ENCODE data around the gene OR51B6. TPM values are rescaled to one million over a fixed set of nuclear protein-coding genes. Genes with fewer than 3 reads are reported as not detected.
"Not testable (repeated sequence)": the region's sequence is repeated elsewhere in the genome, so short reads cannot be mapped to it uniquely, and the experiment has no call there.

OR51B6 gene
- total RNA-seq, 4 donors from 2014 or later = not detected

DNA sequence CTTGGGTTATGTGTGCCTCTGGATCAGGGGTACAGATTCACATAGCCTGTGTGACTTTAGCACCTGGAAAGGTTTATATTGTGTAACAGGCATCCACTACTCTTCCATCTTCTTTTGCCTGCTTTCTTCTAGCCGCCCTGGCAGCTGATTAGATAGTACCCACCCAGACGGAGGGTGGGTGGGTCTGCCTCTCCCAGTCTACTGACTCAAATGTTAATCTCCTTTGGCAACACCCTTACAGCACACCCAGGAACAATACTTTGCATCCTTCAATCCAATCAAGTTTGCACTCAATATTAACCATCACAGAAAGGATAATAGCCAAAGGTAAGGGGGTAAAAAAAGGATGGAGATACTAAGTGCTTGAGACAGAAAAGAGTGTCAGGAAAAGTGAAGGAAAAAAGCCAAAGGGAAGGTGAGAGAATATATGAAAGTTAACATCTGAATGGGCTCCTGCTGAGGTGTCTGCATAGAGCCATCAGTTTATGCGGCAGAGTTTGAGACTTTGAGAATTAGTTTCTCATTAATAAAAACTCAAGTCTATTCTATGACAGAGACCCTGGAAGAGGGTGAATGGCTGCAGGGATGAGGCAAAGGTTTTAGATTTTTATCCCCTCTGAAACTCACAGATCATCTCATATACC, 2.6 kb upstream of the OR51B6 start:
- TF ChIP-seq, protein P1, sequence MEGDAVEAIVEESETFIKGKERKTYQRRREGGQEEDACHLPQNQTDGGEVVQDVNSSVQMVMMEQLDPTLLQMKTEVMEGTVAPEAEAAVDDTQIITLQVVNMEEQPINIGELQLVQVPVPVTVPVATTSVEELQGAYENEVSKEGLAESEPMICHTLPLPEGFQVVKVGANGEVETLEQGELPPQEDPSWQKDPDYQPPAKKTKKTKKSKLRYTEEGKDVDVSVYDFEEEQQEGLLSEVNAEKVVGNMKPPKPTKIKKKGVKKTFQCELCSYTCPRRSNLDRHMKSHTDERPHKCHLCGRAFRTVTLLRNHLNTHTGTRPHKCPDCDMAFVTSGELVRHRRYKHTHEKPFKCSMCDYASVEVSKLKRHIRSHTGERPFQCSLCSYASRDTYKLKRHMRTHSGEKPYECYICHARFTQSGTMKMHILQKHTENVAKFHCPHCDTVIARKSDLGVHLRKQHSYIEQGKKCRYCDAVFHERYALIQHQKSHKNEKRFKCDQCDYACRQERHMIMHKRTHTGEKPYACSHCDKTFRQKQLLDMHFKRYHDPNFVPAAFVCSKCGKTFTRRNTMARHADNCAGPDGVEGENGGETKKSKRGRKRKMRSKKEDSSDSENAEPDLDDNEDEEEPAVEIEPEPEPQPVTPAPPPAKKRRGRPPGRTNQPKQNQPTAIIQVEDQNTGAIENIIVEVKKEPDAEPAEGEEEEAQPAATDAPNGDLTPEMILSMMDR (IDR thresholded peaks at IDR 0.05) = no peak
- TF ChIP-seq POLR2A (IDR thresholded peaks at IDR 0.05) = no peak
- Histone ChIP-seq H3K4me1 (no peaks in the 10 kb centered on the region), H3K9me3 (no peaks in the 10 kb centered on the region), H3K36me3 (no peaks in the 10 kb centered on the region), H3K27ac (no peak overlapping the region), H3K4me3 (replicated peaks in 1 of 3) (no peak overlapping the region), H3K27me3 (no peaks in the 10 kb centered on the region)
- 34 to 37% methylated on average over 3 of the region's 3 CpGs for WGBS, 2 donors
- intact Hi-C loops (cut with DNase I) = no loop called here
- DNase-seq = no peak

DNA sequence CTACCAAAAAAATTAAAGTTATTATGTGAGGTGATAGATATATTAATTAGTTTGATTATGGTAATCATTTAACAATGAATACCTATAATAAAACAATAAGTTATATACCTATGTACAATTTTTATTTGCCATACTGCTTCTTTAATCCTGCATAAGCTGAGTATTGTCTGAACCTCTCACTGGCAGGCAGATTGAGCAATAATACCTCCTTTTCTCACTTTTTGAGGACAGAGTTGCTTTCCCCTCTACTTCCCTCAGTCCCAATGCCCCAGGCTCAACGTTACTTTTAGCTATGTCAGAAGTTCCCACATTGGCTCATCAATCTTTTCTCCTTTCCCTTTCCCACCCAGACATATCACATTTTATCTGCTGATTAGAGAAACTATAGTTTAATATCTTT, 1.8 kb upstream of the OR51B6 start:
- no peak for TF ChIP-seq POLR2A (IDR thresholded peaks at IDR 0.05)
- TF ChIP-seq, protein P1 (IDR thresholded peaks at IDR 0.05) = no peak
- no peaks in the 10 kb centered on the region for H3K4me1 ChIP-seq
- H3K9me3 ChIP-seq = no peaks in the 10 kb centered on the region
- no peaks in the 10 kb centered on the region for H3K36me3 ChIP-seq
- H3K27me3 ChIP-seq = no peaks in the 10 kb centered on the region
- 49 to 53% methylated on average over 1 of the region's 1 CpG for WGBS, 2 donors
- DNase-seq = no peak
- no peak overlapping the region for H3K4me3 ChIP-seq (replicated peaks in 1 of 3)
- H3K27ac ChIP-seq = no peak overlapping the region
- intact Hi-C loops (cut with DNase I) = no loop called here

DNA sequence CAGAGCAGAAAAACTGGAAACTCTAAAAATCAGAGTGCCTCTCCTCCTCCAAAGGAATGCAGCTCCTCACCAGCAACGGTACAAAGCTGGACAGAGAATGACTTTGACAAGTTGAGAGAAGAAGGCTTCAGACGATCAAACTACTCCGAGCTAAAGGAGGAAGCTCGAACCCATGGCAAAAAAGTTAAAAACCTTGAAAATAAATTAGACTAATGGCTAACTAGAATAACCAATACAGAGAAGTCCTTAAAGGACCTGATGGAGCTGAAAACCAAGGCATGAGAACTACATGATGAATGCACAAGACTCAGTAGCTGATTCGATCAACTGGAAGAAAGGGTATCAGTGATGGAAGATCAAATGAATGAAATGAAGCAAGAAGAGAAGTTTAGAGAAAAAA, 4.7 kb downstream of the OR51B6 start:
- WGBS, 2 donors = 83 to 88% methylated on average over 5 of the region's 5 CpGs
- DNase-seq; H3K9me3 ChIP-seq; H3K36me3 ChIP-seq; H3K27me3 ChIP-seq; intact Hi-C loops (cut with DNase I); H3K4me3 ChIP-seq (replicated peaks in 1 of 3); H3K27ac ChIP-seq; H3K4me1 ChIP-seq: not testable (repeated sequence)

DNA sequence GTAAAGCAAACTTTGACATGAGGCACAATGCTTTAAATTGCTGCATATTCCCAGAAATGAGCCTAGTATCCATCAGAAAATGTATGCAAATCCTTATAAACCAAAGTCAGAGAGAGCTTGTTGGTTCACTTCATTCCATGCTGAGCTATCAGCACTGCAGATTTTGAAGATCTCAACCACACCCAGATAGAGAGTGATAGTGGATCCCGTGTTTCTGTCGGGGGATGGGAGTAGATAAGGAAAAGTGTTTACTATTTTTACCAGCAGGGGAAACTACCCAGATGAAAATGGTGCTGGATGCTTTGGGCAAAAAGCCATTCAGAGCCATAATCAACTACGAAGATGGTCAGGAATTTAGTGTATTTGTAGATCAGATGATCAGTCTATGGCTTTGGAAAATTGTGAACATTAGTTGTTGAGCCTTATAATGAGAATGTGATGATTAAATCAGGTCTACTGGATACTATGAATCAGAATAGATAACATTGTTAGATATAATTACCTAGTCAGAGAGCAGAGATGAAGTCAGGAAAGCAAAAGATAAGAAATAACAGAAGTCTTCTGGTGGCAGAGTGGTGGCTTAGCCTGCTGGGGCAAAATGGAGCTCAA, 10.8 kb downstream of the OR51B6 start:
- no peak for DNase-seq
- WGBS, 2 donors = 53 to 64% methylated on average over 3 of the region's 3 CpGs
- Histone ChIP-seq H3K4me3 (replicated peaks in 1 of 3) (no peak overlapping the region), H3K4me1 (no peaks in the 10 kb centered on the region), H3K27me3 (no peaks in the 10 kb centered on the region), H3K9me3 (no peaks in the 10 kb centered on the region), H3K27ac (no peak overlapping the region), H3K36me3 (no peaks in the 10 kb centered on the region)
- intact Hi-C loops (cut with DNase I) = no loop called here
- TF ChIP-seq, protein P1 (IDR thresholded peaks at IDR 0.05) = no peak
- TF ChIP-seq POLR2A (IDR thresholded peaks at IDR 0.05) = no peak

DNA sequence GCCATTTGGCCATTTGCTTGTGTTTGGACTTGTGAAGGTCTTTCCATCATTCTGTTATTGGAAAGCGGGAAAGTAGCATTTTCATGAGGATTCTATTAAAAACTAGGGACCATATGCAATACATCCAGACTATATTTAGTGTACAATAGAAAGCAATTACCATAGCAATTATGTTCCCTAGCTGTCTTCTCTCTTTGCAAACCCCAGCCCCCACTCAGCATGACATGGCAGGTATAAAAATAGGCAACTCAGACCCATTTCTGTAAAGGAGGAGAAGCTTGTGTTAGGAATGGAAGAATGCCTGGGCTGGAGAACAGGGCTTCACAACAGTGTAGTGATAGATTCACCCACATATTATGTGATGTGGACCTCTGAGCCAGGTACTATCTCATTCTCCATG, 12.4 kb downstream of the OR51B6 start:
- 88 to 91% methylated on average over 1 of the region's 1 CpG for WGBS, 2 donors

More for the DNA sequence above, 12.4 kb downstream of the OR51B6 start:
- TF ChIP-seq, protein P1 (IDR thresholded peaks at IDR 0.05) = no peak
- no peak for TF ChIP-seq POLR2A (IDR thresholded peaks at IDR 0.05)
- no peaks in the 10 kb centered on the region for H3K9me3 ChIP-seq
- no peaks in the 10 kb centered on the region for H3K27me3 ChIP-seq
- no peaks in the 10 kb centered on the region for H3K4me1 ChIP-seq
- H3K4me3 ChIP-seq (replicated peaks in 1 of 3) = no peak overlapping the region
- no peaks in the 10 kb centered on the region for H3K36me3 ChIP-seq
- no peak overlapping the region for H3K27ac ChIP-seq
- intact Hi-C loops (cut with DNase I) = no loop called here
- no peak for DNase-seq
